K562 (cell line): ENCODE data around the gene MBNL2. TPM values are rescaled to one million over a fixed set of nuclear protein-coding genes. Genes with fewer than 3 reads are reported as not detected.

Experiments
- ATAC-seq: fragments of 200-7000 bp; cut with Tn5 transposase; 3 replicates; pipeline ENCODE4 v1.9.1; 2020; ENCODE audit warnings: moderate library complexity
- BruUV-seq: library from RNA; stranded (reverse); fragments of 400-500 nt; replicated peaks from 2 replicates; lab custom pipeline; 2021; lab: Mats Ljungman, UMichigan
- CTCF ChIA-PET: fragments of 300-600 bp; formaldehyde crosslinking; extraction: SDS; loops from one replicate; lab custom pipeline; 2021; ENCODE audit warnings: low intra/inter-chr PET ratio; lab: Yijun Ruan, JAX
- POLR2A ChIA-PET: fragments of 300-600, 350-650 bp; sonication (Branson Sonifier 250); formaldehyde crosslinking; extraction: SDS; loops from one replicate; lab custom pipeline; 2021; ENCODE audit warnings: antibody characterized with exemption, inconsistent platforms; lab: Yijun Ruan, JAX
- DNase-seq, 4 experiments: peaks; one replicate each; pipeline versions ENCODE4 v3.0.0 to v3.0.0-alpha.2; 2011 to 2018; ENCODE audit warnings: low spot score in 3 of 4, mixed read lengths in 3 of 4; ENCODE audit errors: extremely low read depth in 1 of 4
- FAIRE-seq: peaks from 2 replicates; lab custom pipeline; 2011; peaks lifted over from hg19 to GRCh38; lab: Jason Lieb, UNC
- H2AFZ ChIP-seq: 2 replicates; pipeline ENCODE4 v1.6.0; 2011; ENCODE audit warnings: low read depth, low read length, control low read depth, inconsistent platforms
- H3K27ac ChIP-seq: fragments of 200-600 bp; 3 replicates; pipeline ENCODE4 v1.8.0; 2011; ENCODE audit warnings: low read depth, mild to moderate bottlenecking, control low read depth, inconsistent platforms, low read length, moderate library complexity, mixed read lengths; ENCODE audit errors: extremely low read depth
- H3K27me3 ChIP-seq, 2 experiments: fragments of 300-600 bp in 1 of 2; 2 replicates in 1 of 2; 3 replicates in 1 of 2; pipeline versions ENCODE4 v1.6.0 to v1.8.0; 2011; ENCODE audit warnings: inconsistent platforms in 2 of 2, low read length in 2 of 2, mild to moderate bottlenecking in 1 of 2, mixed read lengths in 1 of 2, moderate library complexity in 1 of 2; ENCODE audit not compliant: control insufficient read depth in 2 of 2, insufficient read depth in 2 of 2
- H3K36me3 ChIP-seq: fragments of 300-600 bp; 3 replicates; pipeline ENCODE4 v1.8.0; 2011; ENCODE audit warnings: mild to moderate bottlenecking, low read length, inconsistent platforms; ENCODE audit not compliant: control insufficient read depth, insufficient read depth
- H3K4me1 ChIP-seq, 2 experiments: fragments of 200-600 bp in 1 of 2; replicated peaks in 1 of 2; 2 replicates in 1 of 2; 3 replicates in 1 of 2; pipeline versions ENCODE4 v1.5.1 to v1.8.0; 2011; ENCODE audit warnings: inconsistent platforms in 2 of 2, low read length in 2 of 2, mild to moderate bottlenecking in 1 of 2, mixed read lengths in 1 of 2, moderate library complexity in 1 of 2; ENCODE audit not compliant: control insufficient read depth in 2 of 2, insufficient read depth in 2 of 2
- H3K4me2 ChIP-seq: 2 replicates; pipeline ENCODE4 v1.6.1; 2011; ENCODE audit warnings: low read length, control low read depth, inconsistent platforms, mixed read lengths; ENCODE audit not compliant: insufficient read depth
- H3K4me3 ChIP-seq: fragments of 200-600 bp; sonication (generic), shearing (Covaris generic); 2 replicates; pipeline ENCODE4 v1.5.1; 2016; ENCODE audit warnings: control low read depth, inconsistent platforms
- H3K79me2 ChIP-seq: fragments of 200-600 bp; 3 replicates; pipeline ENCODE4 v1.8.0; 2011; ENCODE audit warnings: low read length, inconsistent platforms; ENCODE audit not compliant: control insufficient read depth, insufficient read depth
- H3K9ac ChIP-seq, 2 experiments: 2 replicates each; pipeline versions ENCODE4 v1.6.0 to v1.6.1; 2011; ENCODE audit warnings: low read depth in 2 of 2, low read length in 2 of 2, control low read depth in 1 of 2, inconsistent platforms in 1 of 2, mild to moderate bottlenecking in 1 of 2, mixed read lengths in 1 of 2; ENCODE audit not compliant: insufficient read depth in 1 of 2
- H3K9me1 ChIP-seq: one replicate; pipeline ENCODE4 v1.6.0; 2011; ENCODE audit warnings: inconsistent platforms, mild to moderate bottlenecking, low read length, moderate library complexity; ENCODE audit not compliant: control insufficient read depth, insufficient read depth
- H3K9me3 ChIP-seq: replicated peaks from 2 replicates; pipeline ENCODE4 v1.5.1; 2011; ENCODE audit warnings: low read depth, low read length, inconsistent platforms; ENCODE audit not compliant: control insufficient read depth, insufficient read depth
- H4K20me1 ChIP-seq: replicated peaks from 2 replicates; pipeline ENCODE4 v1.6.1; 2011; ENCODE audit warnings: low read length, inconsistent platforms, mixed read lengths; ENCODE audit not compliant: control insufficient read depth, insufficient read depth
- BACH1 ChIP-seq: fragments of 200-800 bp; sonication (Bioruptor generic); IDR thresholded peaks from 2 replicates; pipeline ENCODE4 v1.6.1; 2016; ENCODE audit warnings: missing genetic modification characterization, missing compliant biosample characterization
- BRD9 ChIP-seq: fragments of 450-650 bp; IDR thresholded peaks from 2 replicates; pipeline ENCODE4 v1.6.1; 2018; ENCODE audit warnings: low read depth; ENCODE audit not compliant: partially characterized antibody
- CTCF ChIP-seq, 3 experiments: IDR thresholded peaks in 2 of 3; conservative IDR thresholded peaks in 1 of 3; 2 replicates each; pipeline ENCODE4 v1.5.1; 2011 to 2012; ENCODE audit warnings: low read length in 3 of 3, mild to moderate bottlenecking in 3 of 3, control low read depth in 2 of 3, improper control_type of control experiment in 1 of 3, inconsistent platforms in 1 of 3, low read depth in 1 of 3, mixed read lengths in 1 of 3, moderate library complexity in 1 of 3; ENCODE audit not compliant: insufficient read depth in 2 of 3
- SRSF9 ChIP-seq: fragments of 200-400 bp; formaldehyde crosslinking; IDR thresholded peaks from 2 replicates; pipeline ENCODE4 v1.6.1; 2017; ENCODE audit warnings: low read depth, low read length, borderline replicate concordance
- ZNF134 ChIP-seq: fragments of 250-450 bp; sonication (Bioruptor Pico); conservative IDR thresholded peaks from 2 replicates; pipeline ENCODE4 v1.4.0; 2020
- WGBS: fragments of 100-300 bp; shearing (Covaris generic); methylation state at CpG from one replicate; pipeline ENCODE4 v1.1.6; 2016; ENCODE audit warnings: low coverage, mixed read lengths; ENCODE audit not compliant: insufficient coverage; ENCODE audit errors: missing lambda C conversion rate; 5-methylcytosine and 5-hydroxymethylcytosine counted together
- in situ Hi-C: fragments of 300-500 bp; cut with MboI; formaldehyde crosslinking; loops from 4 replicates; pipeline ENCODE4 v1.15.0; 2018; ENCODE audit warnings: inconsistent platforms, mixed read lengths
- intact Hi-C: fragments of 100-400 bp; cut with micrococcal nuclease; formaldehyde crosslinking; loops from 2 replicates; pipeline ENCODE4 v1.14.2; 2022
- polyA plus RNA-seq, 8 experiments: library from polyadenylated mRNA; depleted of rRNA in 4 of 8; stranded (reverse) in 5 of 8; unstranded in 3 of 8; fragments of >200 nt; fragmentation: Nextera tagmentation in 2 of 8; fragmentation: Illumina TruSeq in 1 of 8; extraction: Ambion mirVana in 2 of 8; extraction: Trizol in 1 of 8; gene quantifications; 2 replicates each; pipeline versions ENCODE4 v1.2.1 to v1.2.3, GENCODE V29; 2011 to 2014; ENCODE audit warnings: inconsistent platforms in 1 of 8, missing spikeins in 1 of 8
- total RNA-seq, 7 experiments: library from RNA; depleted of rRNA in 6 of 7; stranded (reverse); fragments of >200 nt in 6 of 7; fragmentation: Illumina TruSeq in 2 of 7; extraction: Trizol in 2 of 7; gene quantifications; 2 replicates each; pipeline versions ENCODE4 v1.2.1 to v1.2.3, GENCODE V29; 2011 to 2021; ENCODE audit warnings: low replicate concordance in 1 of 7
- TF ChIP-seq, protein P1 (sequence below): fragments of 450-650 bp; IDR thresholded peaks from 2 replicates; pipeline ENCODE4 v1.6.1; 2016; ENCODE audit warnings: low read depth

MBNL2 gene
- total and polyA plus RNA-seq, 9 of the 15 experiments (the other 6 are each of a cell fraction or from before 2014, with no cell fraction given) = 7.0 to 24.8 (median 13.8) TPM

DNA sequence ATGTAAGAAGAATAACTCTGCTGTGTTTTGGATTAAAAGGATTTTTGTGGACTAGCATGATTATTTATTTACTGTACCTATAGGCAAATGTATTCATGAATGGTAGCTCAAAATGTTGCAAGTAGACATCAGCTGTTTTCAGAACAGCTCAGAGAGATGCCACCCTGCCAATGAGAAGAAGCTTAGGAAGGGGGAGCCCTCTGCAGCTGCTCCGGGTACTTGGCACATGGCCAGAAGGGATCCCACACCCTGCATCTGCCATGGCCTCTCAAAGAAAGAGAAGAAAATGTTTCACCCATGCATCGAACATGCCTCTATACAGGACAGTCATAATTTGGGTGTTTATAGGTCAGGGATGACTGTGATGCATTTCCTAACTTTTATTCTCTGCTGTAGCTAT, 30.5 kb upstream of the MBNL2 start (continued):
- TF ChIP-seq, protein P1, sequence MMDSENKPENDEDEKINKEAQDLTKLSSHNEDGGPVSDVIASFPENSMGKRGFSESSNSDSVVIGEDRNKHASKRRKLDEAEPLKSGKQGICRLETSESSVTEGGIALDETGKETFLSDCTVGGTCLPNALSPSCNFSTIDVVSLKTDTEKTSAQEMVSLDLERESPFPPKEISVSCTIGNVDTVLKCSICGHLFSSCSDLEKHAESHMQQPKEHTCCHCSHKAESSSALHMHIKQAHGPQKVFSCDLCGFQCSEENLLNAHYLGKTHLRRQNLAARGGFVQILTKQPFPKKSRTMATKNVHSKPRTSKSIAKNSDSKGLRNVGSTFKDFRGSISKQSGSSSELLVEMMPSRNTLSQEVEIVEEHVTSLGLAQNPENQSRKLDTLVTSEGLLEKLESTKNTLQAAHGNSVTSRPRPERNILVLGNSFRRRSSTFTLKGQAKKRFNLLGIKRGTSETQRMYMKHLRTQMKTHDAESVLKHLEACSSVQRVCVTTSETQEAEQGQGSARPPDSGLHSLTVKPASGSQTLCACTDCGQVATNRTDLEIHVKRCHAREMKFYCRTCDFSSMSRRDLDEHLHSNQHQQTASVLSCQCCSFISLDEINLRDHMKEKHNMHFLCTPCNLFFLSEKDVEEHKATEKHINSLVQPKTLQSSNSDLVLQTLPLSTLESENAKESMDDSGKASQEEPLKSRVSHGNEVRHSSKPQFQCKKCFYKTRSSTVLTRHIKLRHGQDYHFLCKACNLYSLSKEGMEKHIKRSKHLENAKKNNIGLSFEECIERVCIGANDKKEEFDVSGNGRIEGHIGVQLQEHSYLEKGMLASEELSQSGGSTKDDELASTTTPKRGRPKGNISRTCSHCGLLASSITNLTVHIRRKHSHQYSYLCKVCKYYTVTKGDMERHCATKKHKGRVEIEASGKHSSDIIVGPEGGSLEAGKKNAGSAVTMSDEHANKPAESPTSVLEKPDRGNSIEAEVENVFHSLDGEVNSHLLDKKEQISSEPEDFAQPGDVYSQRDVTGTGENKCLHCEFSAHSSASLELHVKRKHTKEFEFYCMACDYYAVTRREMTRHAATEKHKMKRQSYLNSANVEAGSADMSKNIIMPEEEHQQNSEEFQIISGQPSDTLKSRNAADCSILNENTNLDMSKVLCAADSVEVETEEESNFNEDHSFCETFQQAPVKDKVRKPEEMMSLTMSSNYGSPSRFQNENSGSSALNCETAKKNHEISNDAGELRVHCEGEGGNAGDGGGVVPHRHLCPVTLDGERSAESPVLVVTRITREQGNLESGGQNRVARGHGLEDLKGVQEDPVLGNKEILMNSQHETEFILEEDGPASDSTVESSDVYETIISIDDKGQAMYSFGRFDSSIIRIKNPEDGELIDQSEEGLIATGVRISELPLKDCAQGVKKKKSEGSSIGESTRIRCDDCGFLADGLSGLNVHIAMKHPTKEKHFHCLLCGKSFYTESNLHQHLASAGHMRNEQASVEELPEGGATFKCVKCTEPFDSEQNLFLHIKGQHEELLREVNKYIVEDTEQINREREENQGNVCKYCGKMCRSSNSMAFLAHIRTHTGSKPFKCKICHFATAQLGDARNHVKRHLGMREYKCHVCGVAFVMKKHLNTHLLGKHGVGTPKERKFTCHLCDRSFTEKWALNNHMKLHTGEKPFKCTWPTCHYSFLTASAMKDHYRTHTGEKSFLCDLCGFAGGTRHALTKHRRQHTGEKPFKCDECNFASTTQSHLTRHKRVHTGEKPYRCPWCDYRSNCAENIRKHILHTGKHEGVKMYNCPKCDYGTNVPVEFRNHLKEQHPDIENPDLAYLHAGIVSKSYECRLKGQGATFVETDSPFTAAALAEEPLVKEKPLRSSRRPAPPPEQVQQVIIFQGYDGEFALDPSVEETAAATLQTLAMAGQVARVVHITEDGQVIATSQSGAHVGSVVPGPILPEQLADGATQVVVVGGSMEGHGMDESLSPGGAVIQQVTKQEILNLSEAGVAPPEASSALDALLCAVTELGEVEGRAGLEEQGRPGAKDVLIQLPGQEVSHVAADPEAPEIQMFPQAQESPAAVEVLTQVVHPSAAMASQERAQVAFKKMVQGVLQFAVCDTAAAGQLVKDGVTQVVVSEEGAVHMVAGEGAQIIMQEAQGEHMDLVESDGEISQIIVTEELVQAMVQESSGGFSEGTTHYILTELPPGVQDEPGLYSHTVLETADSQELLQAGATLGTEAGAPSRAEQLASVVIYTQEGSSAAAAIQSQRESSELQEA = no peak
- TF ChIP-seq, all 486 proteins: peak for 4

DNA sequence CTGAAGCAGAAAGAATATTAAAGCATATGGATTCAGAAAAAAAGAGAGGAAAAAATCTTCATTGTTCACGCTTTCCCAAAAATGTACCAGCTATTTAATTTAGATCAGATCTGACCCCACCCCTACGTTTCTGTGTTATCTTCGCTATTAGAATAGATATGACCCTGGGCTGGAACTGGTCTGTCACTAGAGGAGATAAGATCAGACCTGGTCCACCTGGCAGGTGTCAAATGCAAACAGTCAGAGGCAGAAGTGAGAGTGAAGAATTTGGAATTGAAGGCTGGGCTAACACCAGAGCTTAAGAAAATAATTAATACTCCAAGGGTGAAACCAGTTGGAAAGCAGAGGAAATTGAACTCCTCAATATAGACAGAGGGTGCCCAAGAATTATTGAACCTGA, 30.0 kb upstream of the MBNL2 start:
- WGBS = 62% methylated on average over 3 of the region's 3 CpGs
- no peak overlapping the region for H3K9ac ChIP-seq
- ChIA-PET CTCF (no interaction called here), POLR2A (interaction anchor here (0.8 to 1.5 kb wide), 2 partner anchors 41 to 43 kb away, joined by 3 read pairs; no protein-coding TSS in a partner anchor)
- H3K27ac ChIP-seq = no peak overlapping the region
- no peaks in the 10 kb centered on the region for H3K27me3 ChIP-seq
- H2AFZ ChIP-seq = peak overlapping the region; percentile 63; the same call in 1 of the 2 replicates
- H3K4me2 ChIP-seq = no peak overlapping the region
- DNase-seq (no peak), FAIRE-seq (no peak), ATAC-seq (no peak)
- intact Hi-C loops = no loop called here
- H3K36me3 ChIP-seq = no peaks in the 10 kb centered on the region
- H3K4me1 ChIP-seq = peaks cover 4 to 51% of the 10 kb centered on the region in 2 experiments; a peak in 4 of 5 replicates
- no TSS peak for BruUV-seq
- no peak overlapping the region for H3K4me3 ChIP-seq
- H3K9me1 ChIP-seq = no peaks in the 10 kb centered on the region
- in situ Hi-C loops = no loop called here
- TF ChIP-seq SRSF9 (no peak), CTCF (IDR thresholded peaks at IDR 0.05 in 2 of 3, conservative IDR thresholded peaks at IDR 0.05 in 1 of 3; ENCODE audit: insufficient read depth in 2 of 3, low read depth in 1 of 3, low read length in 3 of 3) (no peak), ZNF134 (CRISPR knock-in tag) (no peak), BRD9 (no peak), BACH1 (tag) (no peak)
- H4K20me1 ChIP-seq = no peaks in the 10 kb centered on the region
- H3K9me3 ChIP-seq = no peaks in the 10 kb centered on the region
- H3K79me2 ChIP-seq = no peaks in the 10 kb centered on the region
